Activated T-cell treated with anti-CD3 and anti-CD28 coated beads for 1 hour (primary cell): ENCODE results near the gene ACVR1B.
"Not testable (repeated sequence)": the region's sequence is repeated elsewhere in the genome, so short reads cannot be mapped to it uniquely, and the experiment has no call there.

Experiments
- DNase-seq: peaks from one replicate; pipeline ENCODE4 v3.0.0-alpha.2; 2020; ENCODE audit warnings: low read depth

The ACVR1B gene

DNA sequence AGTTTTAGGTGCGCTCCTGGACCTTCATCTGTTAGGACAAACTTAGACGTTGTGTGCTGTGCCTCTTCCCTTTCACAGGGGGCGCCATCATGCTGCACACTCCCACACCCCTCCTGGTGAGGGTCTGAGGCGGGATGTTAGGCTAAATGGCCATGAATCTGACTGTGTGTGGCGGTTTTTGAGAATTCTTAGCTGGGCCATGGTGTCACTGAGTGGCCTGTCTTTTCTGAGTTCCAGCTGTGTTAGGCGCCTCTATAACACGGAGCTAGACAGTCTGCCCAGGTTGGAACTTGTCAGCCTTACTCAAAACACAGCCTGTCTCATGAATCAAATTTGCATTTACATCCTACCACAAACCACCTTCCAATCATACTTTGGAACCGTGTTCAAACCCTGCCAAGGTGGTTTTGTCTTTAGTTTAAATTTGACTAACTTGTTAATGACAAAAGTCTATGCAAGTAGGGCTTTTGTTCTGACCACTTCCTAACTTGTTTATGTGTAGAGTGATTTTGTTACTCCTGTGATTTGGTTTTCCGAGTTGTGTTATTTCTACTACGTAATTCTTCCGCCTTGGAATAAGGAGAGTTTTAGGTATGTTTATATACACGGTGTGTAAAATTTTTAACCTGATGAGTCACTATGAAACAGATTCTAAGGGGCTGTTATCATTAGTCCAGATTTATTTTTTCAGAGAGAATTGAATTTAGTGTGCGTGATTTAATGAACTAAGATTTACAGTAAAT is 19.6 kb downstream of the ACVR1B start:
- no peak for DNase-seq

DNA sequence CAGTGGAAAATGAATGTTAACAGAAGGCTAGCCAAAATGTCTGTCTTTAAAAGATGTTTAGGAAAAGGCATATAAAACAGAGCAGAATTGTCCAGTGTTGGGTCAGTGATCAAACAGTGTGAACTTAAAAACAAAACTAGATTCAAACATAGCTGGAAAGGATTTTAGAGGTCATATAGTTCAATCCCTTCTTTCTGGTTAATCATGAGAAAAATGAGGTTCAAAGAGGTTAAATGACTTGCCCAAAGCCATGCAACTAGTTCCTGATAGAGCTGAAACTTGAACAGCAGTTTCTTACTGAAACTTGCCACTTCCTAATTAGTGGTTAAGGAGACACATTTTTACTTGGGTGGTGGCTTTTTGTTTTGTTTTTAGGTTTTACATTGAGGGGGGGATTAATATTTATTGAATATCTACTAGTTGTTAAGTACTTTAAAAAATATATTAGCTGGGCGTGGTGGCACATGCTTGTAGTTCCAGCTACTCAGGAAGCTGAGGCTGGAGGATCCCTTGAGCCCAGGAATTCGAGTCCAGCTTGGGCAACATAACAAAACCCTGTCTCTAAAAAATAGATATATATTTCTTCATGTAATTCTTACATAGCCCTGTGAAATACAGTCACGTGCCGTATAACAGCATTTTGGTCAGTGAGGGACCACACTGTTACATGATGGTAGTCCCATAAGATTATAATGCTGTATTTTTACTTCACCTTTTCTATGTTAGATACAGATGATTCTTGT is 20.4 kb downstream of the ACVR1B start:
- no peak for DNase-seq

DNA sequence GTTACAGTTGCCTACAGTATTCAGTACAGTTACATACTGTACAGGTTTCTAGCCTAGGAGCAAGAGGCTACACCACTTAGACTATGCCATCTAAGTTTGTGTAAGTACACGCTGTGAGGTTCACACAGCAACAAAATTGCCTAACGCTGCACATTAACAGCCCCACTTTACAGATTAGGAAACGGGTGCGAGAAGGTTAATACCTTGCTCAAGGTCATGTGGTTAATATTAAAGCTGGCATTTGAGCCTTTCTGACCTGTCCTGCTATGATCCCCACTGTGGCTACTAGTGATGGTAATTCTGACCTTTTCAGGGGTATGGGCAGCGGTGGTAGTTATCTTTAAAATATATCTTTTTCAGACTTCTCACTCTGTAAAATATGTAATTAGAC is 20.9 kb downstream of the ACVR1B start:
- DNase-seq, result no peak

DNA sequence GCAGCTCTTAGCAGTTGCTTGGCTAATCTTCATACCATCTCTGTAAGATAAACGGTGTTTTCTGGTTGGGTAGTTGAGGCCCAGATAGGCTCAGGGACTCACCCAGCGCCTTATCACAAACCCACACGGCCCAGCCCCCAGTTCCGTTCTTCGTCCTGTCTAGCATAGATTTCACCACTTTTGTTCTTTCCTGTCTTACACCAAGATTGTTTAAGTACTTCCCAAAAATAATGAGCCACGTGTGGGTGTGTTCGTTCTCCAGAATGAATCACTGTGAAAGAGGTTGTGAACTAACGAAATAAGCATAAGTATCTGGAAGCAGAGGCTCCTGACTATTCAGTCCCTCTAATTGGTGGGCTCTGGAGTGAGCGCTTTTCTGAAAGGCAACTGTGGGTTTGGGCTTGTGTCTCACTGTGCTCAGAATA is 21.4 kb downstream of the ACVR1B start:
- DNase-seq, result no peak

- DNase-seq, result no peak
These were observed 22.1 kb downstream of the ACVR1B start for GRCh38 chr12:51973560-51973959.

- DNase-seq, result no peak
These were observed 23.1 kb downstream of the ACVR1B start for GRCh38 chr12:51974646-51975045.

GRCh38 chr12:51975196-51975595 is 23.7 kb downstream of the ACVR1B start:
- DNase-seq, result no peak

- DNase-seq, result no peak
These were observed 25.1 kb downstream of the ACVR1B start for GRCh38 chr12:51976376-51977160.

- no peak for DNase-seq
These were observed 25.8 kb downstream of the ACVR1B start for GRCh38 chr12:51977320-51977753.

- DNase-seq, result not testable (repeated sequence)
These were observed 27.8 kb downstream of the ACVR1B start for GRCh38 chr12:51979306-51979705.

DNA sequence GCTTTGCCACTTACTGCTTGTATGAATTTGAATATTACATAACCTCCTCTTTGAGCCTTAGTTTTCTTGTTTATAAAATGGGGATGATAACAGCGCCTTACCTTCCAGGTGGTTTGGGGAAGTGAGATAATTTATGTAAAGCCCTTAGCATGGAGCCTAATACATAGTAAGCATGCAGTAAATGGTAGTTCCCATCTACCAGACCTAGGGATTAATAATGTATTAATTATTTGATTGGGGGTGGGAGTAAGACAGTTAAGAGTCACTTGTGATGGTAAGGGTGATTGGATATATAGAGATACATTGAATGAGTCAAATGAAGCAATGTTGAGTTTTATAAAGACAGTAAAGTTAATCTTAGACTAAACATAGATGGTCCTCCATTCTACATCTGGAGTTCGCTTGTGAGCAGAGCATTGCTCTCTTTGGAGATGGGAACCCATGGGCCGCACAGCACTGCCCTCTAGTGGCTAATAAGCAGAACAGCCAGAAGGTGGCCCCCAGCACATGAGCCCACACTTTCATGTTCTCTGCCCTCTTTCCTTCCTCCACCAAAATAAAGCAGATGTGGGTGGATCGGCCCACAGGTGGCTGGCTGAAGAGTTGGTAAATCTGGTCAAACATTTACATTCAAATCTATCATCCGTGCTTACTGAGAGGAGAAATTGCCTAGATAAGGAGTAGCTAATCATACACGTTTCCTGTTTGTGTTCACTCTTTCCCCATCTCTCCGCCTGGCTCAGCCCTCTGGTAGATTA is 28.7 kb downstream of the ACVR1B start:
- DNase-seq, result peak; percentile 60

GRCh38 chr12:51980809-51981127 is 29.3 kb downstream of the ACVR1B start:
- DNase-seq, result no peak

DNA sequence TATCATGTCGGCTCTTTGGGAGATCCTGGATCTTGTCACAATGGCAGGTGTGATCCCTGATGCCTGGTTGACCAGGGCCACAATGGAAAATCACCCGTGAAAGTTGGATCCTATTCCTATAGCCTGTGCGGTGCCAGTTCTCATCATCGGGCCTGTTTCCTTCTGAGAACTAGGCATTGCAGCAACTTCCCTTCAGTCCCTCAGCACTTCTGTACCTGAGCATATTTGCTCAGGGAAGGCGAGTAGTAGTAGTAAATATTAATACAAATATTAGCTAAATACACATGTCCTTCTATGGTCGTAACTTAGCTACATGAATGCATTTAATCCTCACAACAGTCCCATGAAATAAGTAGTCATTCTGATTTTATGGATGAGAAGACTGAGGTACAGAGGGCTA is 33.2 kb downstream of the ACVR1B start:
- DNase-seq, result no peak

DNA sequence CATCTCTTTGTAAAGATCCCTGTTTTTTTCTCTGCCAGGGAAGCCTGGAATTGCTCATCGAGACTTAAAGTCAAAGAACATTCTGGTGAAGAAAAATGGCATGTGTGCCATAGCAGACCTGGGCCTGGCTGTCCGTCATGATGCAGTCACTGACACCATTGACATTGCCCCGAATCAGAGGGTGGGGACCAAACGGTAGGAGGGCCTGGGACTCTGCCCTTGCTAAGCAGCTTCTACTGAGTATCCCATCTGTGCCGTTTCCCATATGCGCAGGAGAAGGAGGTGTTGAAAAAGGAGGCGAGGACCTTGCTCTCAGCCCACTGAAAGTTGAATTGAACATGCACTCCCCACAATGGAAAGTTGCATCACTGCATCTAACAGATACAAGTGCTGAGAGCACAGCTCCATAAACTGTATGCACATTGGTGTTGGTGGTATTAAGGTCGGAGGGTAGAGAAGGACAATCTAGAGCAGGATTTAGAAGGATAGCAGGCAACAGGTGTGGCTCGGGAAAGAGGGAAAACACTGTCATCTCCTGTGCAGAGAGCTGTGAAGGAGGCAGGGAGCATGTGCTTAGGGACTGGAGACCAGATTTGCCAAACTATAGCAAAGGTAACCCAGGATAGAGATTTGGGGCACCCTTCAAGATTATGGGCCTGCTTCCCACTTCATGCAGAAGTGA is 33.8 kb downstream of the ACVR1B start:
- DNase-seq, result no peak

DNA sequence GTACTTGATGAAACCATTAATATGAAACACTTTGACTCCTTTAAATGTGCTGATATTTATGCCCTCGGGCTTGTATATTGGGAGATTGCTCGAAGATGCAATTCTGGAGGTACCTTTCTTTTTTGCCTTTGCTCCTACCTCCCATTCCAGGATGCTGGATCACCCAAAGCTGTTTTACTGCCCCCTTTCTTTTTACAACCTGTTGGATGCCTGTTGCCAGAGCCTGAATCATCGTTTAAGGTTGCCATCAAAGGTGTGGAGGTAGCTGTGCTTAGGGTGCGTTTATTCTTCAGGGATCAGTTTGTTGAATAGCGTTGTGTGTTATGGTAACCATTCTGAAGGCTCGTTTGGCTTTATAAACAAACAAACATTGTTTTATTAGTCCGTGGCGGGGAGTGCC is 35.3 kb downstream of the ACVR1B start:
- no peak for DNase-seq

- DNase-seq, result no peak
These were observed 40.7 kb downstream of the ACVR1B start for GRCh38 chr12:51992246-51992645.

GRCh38 chr12:51994539-51994820 is 43.0 kb downstream of the ACVR1B start:
- DNase-seq, result no peak

DNA sequence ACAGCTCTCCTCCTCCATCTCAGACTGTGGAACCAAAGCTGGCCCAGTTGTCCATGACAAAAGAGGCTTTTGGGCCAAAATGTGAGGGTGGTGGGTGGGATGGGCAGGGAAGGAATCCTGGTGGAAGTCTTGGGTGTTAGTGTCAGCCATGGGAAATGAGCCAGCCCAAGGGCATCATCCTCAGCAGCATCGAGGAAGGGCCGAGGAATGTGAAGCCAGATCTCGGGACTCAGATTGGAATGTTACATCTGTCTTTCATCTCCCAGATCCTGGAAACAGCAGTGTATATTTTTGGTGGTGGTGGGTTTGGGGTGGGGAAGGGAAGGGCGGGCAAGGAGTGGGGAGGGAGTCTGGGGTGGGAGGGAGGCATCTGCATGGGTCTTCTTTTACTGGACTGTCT is 43.5 kb downstream of the ACVR1B start:
- no peak for DNase-seq

DNA sequence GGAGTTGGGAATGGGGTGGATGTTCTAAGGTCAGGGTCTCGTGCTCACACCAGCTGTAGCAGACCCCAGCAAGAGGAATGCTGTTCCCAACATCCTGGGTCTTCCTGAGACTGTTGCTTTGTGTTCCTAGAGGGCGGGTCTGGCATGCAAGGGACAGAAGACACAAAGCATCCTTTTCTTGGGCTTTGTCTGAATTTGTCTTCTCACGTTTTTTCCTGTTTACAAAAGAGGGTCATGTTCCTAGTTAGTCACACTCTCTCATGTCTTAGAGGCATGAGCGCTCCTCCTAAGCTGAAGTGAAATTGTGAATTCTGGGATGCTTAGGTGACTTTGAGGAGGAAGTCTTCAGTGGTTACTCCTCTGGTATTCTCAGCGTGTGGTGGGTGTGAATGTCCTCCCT is 45.6 kb downstream of the ACVR1B start:
- no peak for DNase-seq

DNA sequence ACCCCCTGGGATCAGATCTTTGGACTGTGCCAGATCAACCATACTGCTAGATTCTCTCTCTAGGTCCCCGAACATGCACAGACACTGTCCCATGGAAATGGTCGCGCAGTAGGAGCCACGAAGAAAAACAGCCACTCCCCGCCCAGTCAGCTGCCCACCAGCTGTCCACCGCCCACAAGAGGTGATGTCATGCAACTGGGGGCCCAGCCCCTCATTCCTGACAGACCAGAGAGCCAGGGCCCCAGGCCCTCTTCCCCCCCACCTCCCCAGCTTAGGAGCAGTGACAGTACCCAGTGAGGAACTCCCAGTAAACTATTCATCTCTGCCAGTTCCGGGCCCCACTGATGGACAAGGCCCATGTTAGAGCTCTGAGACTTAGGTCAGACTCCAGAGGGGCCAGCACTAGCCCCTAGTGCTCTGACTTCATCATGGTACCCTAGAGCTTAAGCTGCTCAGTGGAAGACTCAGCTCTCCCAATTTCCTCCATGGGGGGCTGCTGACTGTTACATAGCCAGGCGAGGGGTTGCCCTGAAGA is 51.6 kb downstream of the ACVR1B start:
- no peak for DNase-seq

DNA sequence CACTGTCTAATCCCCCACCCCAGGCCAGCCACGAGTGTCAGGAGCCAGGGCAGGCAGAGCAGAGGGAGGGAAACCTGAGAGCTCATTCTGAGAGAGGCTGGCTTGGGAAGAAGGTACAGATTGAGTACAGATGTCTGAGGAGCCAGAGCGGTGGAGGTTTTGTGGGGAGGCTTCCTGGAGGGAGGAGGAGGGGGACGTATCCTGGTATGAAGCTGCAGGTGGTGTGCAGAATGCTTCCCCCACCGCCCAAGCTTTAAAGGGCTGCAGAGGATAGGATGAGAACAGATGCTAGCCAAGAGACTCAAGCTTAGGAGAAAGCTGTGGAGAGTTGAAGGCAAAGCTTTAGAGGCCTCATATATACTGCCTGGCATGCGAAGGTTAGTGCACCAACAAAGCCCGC is 52.1 kb downstream of the ACVR1B start:
- DNase-seq, result no peak
